Fibroblast of villous mesenchyme (primary cell): ENCODE results near the gene CLEC16A. TPM values are rescaled to one million over a fixed set of nuclear protein-coding genes. Genes with fewer than 3 reads are reported as not detected.
"Not testable (repeated sequence)": the region's sequence is repeated elsewhere in the genome, so short reads cannot be mapped to it uniquely, and the experiment has no call there.

Experiments
- DNase-seq: peaks from one replicate; pipeline ENCODE4 v3.0.0-alpha.2; 2010; ENCODE audit warnings: low read depth
- H3K4me3 ChIP-seq: 2 replicates; pipeline ENCODE4 v1.5.1; 2011; ENCODE audit warnings: low read depth, mild to moderate bottlenecking, low read length
- CTCF ChIP-seq: IDR thresholded peaks from 2 replicates; pipeline ENCODE4 v1.5.1; 2012; ENCODE audit warnings: low read depth, mild to moderate bottlenecking, low read length; ENCODE audit not compliant: insufficient read depth
- total RNA-seq: library from RNA; depleted of rRNA; stranded (reverse); fragments of >200 nt; gene quantifications from 2 replicates; pipeline ENCODE4 v1.2.3, GENCODE V29; 2012

Gene CLEC16A
- total RNA-seq, 1 donor = 32.4 TPM

- H3K4me3 ChIP-seq = no peak overlapping the region
- TF ChIP-seq CTCF = peak; percentile 54
- DNase-seq = no peak
Observed at GRCh38 chr16:11218604-11218962, 274.2 kb downstream of the CLEC16A start.

GRCh38 chr16:11219178-11219577 is 274.8 kb downstream of the CLEC16A start:
- H3K4me3 ChIP-seq = no peak overlapping the region
- TF ChIP-seq CTCF = no peak
- no peak for DNase-seq

GRCh38 chr16:11220507-11220906 is 276.1 kb downstream of the CLEC16A start:
- not testable (repeated sequence) for DNase-seq, H3K4me3 ChIP-seq

DNA sequence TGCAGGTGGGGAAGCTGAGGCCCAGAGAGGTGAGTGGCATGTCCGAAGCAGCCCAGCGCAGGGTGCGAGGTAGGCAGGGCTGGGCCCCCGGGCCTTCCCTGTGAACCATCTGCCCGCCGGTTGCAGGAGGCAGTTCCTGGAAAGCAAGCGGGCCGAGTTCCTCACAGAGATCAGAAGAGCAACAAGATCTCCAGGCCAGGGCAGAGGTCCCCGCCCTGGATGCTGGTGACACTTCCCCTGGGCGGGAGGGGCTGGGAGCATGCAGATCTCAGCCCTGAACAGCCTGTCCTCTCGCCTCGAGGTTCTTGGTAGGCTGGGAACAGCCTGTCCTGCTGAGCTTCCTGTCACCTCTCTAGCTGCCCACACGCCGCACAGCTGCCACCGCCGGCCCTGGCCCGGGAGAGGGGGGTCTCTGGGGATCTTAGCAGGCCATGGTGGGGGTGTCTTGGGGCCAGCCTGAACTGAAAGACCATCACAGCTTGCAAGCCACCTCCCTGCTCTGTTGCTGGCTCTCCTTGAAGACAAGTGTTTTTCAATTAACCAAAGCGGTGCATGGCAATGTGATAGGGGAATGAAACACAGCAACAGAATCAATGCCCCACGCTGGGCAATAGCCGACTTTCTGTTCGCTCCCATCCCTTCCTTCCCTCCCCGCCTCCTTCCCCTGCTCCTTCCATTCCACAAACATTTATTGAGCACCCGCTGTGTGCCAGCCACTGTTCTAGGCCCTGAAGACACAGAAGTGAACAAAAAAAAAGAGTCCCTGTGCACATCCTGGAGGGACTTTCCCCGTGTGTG is 279.9 kb downstream of the CLEC16A start:
- no peak for DNase-seq
- no peak for TF ChIP-seq CTCF
- no peak overlapping the region for H3K4me3 ChIP-seq

DNA sequence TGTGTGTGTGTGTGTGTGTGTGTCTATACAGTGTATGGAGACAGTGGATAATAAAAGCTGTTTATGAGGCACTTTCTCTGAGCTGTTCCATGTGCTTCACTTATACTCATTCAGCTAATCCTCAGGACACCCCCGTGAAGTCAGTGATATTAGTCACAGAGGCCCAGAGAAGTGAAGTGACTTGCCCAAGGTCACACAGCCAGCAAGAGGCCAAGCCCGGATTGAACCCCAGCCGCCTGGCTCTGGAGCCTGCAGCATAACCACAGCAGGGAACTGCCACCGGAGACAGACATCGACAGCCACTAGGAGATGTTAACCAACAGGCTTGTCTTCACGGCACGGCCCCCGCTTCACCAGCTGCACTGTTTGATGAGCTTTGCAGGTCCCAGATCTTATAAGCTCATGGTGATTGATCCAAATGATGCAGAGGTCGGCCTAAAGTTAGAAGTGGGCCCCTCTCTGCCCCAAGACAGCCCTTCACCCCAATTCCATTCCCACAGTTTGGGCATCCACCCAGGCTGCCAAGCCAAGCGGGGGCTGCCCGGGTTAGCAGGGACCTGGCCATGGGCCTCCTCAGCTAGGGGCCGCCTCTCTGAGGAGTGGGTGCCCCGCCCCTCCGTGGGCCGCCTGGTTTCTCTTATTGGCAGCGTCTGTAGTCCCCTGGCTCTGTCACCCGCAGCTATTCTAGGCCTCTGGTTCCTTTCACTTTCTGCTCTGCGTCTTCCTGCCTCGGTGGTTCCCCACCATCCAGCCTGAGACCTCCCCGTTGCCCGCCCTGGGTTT is 280.7 kb downstream of the CLEC16A start:
- H3K4me3 ChIP-seq = no peak overlapping the region
- DNase-seq = no peak
- no peak for TF ChIP-seq CTCF

DNA sequence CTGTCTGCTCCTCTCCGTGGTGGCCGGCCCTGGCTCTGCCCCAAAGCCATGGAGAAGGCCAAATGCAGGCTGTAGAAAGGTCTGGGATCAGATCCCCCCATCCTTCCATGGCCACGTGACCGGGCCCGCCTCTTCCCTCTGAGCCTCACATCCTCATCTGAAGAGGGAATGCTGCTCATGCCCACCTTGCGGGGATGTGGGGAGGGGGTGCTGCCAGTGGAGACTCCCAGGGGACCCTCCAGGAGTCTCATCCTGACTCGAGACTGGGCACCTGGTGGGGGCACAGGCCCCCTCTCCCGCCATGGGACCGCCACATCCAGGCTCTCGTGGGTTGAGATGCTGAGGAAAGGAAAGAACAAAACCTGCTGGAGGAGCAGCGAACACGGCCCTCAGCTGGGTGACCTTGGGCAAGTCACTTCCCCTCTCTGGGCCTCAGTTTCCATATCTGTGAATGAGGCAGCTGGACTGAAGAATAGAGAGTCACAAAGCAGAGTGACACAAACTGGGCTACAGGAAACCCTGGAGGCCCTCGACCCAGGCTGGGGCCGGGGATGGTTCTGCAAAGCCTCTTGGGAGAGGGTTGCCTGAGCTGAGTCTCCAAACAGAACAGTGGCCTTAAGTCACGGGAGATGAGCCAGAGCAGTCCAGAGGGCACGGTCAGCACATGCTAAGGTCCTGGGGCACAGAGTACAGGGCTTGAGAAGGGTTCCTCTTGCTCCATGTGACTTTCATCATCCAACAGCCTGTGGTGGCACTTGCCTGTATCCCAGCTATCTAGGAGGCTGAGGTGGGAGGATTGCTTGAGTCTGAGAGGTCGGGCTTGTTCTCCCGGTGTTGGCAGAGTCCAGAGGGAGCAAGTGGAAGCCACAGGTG is 281.5 kb downstream of the CLEC16A start:
- H3K4me3 ChIP-seq = no peak overlapping the region
- TF ChIP-seq CTCF = no peak
- DNase-seq = no peak

DNA sequence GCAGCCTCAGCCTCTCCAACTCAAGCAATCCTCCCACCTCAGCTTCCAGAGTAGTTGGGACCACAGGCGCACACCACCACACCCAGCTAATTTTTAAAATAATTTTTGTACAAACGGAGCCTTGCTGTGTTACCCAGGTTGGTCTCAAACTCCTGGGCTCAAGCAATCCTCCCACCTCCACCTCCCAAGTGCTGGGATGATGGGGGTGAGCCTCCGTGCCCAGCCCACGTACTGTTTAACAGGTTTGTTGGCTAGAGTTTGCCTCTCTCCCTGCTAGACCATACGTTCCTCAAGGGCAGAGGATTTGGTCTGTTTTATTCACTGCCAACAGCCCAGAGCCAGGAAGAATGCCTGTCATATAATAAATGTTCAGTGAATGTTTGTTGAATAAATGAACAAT is 285.1 kb downstream of the CLEC16A start:
- H3K4me3 ChIP-seq = no peak overlapping the region
- DNase-seq = no peak
- no peak for TF ChIP-seq CTCF
